ENCODE data around the gene SLC8B1.

GRCh38 chr12:113366827-113367226 is 31.9 kb upstream of the SLC8B1 start:
- no peak for TF ChIP-seq CTCF (IDR thresholded peaks at IDR 0.05)
- no peak for TF ChIP-seq POLR2A (IDR thresholded peaks at IDR 0.05)
